NCI-H2081 treated with DMSO at 0.1 percent for 48 hours (cell line): Measurements from ENCODE around the gene MAP1B.

ENCODE experiments used
- DNase-seq: peaks from one replicate; lab custom pipeline; 2025; lab: John Stamatoyannopoulos, UW

Gene MAP1B

DNA sequence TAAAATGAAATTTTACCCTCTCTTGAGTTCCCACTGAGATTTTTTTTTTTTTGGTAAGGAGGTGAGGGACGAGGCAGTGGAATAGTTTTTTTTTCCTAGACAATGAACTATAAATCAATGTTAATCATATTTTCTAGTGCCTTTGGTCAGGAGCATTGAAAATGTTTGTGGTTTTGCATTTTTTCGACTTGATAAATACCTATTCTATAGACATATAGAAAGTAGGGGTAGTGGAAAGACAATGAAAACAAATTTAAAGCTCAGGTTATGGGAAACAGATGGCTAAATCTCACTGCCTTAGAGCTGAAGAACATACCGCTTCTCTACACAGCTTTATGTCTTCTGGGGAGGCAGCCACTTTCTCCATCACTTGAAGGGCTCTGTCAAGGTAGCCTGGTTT, 118.5 kb downstream of the MAP1B start:
- no peak for DNase-seq

DNA sequence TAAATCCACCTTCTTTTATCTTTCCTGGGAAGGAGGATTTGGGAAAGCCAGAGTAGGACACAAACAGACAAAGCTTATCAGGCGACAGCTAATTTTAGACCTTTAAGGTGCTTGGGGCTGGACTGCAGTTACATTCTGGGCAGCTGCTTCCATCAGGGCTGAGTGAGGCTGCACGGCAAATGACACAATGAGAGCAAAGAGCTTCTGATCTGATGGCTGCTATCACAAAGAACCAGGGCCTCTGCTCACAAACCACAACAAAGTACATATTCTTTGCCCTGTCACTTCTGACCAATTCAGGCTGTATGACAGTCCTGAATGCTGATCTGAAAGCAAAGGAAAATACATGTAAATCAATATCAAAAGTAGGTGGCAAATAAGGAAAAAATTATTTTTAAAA, 119.7 kb downstream of the MAP1B start:
- DNase-seq: no peak

DNA sequence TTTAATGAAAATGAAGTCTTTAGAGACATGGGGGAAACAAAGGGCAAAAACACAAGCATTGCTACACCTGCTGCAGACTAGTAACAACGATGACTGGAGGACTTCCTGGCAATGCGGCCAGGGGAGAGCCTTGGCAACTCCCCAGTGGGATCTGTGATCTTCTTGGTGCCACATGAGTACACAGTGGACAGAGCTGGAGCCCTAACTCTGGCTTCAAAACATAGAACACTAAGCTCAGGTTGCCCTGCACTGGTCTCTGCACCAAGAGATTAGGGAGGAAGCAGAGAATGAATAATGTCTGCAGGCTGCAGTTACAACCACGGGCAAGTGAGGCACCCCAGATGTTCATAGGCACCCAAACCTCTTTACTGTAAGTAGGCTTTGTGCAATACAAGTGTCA, 121.7 kb downstream of the MAP1B start:
- no peak for DNase-seq

DNA sequence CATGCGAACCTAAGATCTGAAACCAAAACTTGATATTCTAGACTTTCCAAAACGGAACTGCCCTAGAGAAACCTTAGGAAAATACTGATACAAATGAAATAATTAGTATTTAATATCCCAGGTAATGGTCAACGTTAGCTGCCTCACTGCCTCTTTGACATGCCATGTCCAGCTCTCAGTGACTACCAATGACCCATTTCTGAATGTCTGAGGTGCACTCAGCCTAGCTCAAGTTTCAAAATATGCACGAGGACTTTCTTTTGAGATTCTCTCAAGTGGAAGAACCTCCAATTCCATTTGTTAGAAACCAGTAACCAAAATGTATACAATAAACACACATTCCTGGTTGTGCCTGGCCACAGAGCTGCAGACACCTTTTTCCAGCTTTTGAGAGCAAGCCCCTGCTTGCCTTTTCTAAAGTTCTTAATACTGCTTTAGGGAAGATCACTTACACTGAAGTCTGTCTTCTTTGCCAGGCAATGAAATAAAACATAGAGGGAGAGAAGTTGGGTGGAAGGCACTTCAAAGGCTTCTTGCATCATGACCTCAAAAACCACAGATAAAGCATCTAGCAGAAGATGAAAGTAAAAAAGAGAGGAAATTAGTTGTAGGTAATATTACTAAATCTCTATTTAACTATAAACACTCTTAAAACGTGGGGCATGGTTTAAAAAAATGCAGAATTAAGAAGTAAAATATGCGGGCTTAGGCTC, 124.9 kb downstream of the MAP1B start:
- DNase-seq: no peak

DNA sequence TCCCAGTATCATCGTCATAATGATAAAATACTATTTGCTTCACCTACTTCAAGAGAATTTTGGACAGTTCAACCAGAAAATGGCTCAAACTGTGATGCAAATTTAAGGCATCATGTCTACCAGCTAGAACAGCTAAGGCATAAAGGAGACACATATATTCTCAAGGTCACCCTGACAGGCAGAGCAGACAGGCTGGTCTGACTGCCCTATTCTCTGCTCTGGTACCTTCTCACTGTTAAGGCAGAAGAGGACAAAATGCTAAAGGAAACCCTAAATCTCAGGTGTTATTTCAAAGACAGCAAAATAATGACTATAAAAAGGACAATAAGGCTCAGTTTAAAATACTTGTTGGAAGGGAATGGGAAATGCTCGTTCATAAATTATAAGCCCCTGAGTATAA, 125.6 kb downstream of the MAP1B start:
- DNase-seq: no peak

DNA sequence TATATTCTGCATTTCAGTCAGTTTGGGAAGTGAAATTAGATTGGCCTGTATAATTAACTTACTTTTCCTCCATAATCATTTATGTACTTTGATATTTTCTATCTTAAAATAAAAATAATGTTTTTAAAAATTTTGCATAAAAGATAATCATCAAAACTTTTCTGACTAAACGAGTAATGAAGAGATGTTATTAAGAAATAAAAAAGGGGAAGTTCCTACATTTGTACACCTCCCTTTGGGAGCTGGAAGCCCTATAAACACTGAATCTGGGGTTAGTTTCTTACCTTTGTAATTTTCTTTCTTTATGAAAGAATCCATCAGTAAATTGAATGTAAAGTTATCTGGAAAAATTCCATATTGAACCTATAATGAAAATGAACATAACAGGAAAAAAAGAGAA, 126.6 kb downstream of the MAP1B start:
- DNase-seq: no peak

DNA sequence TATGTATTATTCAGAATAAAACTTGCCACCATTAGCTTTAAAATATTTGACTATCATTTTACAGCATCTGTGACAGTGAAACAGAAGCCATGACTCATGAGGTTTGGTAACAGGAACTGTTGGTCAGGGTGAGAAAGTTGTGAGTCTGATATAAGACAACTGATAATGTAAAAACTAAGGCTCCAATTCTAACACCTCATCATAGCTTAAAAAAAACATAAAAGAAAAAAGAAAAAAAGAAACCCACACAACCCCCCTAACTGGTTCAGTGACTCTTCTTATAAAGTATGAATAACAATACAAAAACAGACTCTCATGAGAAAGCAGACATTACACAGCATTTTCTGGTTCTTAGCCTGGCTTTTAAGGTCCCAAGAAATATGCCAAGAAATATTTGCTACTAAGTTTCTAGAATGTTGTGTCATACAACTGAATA, 127.0 kb downstream of the MAP1B start:
- DNase-seq: no peak

DNA sequence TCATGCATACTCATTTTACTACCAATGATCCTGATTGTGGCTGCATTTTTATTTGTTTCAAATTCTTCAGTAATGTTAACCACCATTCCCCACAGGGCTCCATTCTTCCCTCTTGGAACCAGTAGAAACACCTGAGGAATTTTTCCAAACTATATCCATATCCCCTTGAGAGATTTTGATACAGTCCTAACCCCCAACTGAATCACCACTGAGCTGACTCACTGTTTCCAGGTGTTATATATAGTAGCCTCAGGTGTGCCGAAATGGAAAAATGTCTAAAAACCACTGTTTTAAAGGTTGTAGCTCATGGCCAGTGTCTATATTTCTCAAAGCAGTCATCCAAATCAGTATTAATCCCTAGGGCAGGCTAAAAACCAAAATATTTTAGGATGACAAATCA, 127.6 kb downstream of the MAP1B start:
- DNase-seq: no peak

DNA sequence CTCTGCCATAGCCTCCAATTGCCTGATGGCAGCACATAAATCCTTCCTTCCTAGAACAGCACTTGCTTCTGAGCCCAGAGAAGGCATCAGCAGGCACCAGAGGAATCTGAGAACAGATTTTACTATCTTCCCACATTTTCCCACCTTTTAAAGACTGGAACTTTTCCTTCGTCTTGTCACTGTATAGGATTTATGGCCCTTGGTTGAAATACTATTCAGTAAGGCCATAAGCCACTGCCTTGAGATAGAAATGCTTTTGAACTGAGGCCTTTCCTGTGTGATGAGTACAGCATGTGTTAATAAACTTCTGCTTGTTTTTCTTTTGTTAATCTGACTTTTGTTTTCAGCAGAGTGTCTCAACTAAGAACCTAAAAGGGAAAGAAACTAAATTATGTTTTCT, 128.4 kb downstream of the MAP1B start:
- no peak for DNase-seq

DNA sequence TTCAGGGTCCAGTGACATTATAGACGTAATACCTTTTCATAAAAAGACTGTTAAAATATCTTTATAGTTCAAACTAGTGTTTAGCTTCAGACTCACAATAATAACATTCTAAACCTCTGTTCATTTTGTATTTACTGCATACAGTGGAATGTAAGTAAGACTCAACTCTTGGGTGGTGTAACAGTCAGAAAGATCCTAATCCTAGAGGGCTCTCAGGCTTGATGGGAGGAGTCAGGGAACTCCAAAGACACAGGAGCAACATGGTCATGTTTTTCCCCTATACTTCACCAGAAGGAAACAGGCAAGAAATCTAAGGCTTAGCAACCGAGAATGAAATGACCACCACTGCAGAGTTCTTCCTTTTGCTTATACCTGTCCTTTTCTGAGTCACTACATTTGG, 130.1 kb downstream of the MAP1B start:
- DNase-seq: no peak

DNA sequence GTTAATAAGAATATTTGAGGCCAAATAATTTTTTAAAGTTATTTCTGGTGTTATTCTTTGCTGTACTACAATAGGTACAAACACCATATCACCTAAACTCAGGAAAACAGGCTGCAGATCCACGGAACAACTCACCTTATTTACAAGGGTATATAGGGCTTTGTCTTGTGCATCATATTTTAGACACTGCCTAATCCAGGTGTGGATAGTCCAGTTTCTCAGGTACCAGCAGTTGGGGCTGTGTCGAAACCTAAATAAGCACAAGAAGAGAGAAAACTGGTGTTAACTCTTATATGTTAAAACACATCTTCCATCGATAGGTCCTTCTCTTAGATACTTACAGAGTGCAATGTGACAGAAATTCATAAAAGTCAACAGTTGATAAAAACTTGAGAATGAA, 130.6 kb downstream of the MAP1B start:
- no peak for DNase-seq

DNA sequence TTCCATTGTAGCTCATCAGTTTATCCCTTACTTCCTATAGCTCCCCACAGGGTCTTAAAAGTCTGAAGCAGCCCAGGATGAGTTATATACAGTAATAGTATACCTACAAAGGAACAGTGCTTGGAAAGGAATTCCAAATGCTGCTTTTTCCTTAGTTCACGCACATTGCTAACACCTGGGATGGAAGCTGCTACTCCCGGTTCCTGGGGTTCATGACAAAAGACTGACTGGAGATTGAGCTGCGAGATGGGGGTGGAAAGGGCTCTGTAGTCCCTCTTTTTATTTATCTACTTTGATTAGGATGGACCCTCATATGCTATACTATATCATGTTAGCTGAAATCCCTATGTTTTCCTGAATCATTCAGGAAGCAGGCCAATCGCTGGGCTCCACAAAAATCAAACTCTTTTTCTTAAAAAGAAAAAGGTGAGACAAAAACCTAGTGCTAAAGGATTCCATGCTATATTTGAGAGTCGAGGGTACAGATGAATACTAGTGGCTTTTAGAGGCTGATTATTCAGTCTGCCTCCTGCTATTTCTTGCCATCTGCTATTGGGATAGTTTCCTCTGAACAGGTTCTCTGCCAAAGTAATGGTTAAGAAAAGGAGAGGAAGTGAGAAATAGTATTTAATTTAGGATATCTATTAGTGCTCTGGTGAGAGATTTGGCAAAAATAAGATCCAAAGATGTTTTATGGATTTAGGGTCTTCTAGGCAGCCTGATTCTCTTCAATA, 131.6 kb downstream of the MAP1B start:
- DNase-seq: no peak

DNA sequence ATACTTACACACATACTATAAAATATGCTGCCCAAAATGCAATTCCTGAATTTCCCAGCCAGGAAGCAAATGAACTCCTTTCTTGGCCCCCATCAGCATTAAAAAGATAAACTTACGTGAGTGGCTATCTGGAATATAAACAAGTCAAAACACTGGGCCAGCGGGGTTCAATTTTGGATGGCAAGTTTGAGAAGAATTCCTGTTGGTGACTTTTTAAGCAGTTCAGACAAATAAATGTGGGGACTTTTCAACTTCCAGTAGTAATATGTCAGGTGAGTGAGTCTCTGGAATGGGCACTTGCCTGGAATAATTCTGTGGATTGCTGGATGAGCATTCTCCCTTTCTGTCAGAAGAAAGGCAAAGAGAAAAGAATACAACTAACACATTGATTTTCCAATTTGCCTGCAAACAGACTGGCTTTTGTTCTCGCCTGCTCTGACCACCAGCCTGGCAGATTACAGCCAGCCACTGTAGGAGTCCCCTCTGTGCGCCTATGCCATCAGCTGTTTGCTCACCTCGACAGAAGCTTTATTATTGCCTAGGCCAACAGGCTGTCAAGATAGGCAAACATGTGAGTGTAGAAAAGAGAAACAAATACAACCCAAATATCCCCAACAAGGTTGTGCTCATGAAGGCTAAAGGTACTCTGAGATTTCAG, 134.2 kb downstream of the MAP1B start:
- DNase-seq: peak; percentile 49

DNA sequence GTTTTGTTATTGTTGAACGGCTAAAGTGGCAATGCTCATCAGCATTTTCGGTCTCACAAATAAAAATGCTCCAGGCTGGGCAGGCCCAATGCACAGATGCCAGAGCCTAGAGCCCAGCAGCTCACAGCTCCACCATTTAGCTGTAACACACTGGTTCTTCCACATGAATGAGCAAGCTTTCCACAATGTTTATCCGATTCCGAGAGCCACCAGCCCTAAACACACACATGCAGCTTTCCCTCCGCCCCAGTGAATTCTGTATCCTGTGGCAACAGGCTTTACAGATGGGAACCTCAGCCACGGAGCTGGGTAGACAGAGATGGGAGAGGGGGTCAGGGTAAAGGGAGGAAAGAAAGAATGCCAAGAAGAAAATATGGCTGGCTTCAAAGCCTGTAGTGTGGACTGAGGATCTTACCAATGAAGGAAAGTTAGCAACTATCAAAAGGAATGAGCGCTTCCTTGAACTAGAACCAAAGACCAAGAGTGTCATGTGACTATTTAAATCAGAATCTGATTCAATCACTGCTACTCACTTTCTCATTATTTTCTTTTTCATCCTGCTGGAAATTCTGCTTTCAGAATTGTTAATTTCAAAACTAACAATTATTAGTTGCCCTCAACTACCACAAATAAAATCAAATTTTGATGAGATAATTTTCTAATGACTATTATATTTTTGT, 135.7 kb downstream of the MAP1B start:
- DNase-seq: peak; percentile 30

DNA sequence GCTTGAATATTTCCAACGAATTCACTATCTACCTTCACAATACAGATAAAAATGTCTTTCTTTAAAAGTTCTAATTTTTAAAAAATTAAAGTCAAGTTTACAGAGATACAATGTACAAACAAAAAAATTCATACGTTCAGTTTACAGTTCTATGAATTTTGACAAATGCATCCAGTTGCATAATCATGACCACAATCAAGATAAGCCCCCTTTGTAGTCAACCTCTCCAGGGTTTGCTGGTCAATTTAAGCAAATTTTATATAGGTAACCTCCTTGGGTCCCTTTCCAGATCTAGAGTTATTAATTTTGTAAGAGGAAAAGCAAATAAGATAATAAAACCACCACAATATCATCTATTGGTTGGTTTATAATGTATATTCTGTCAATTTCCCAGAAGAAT, 136.4 kb downstream of the MAP1B start:
- DNase-seq: no peak

DNA sequence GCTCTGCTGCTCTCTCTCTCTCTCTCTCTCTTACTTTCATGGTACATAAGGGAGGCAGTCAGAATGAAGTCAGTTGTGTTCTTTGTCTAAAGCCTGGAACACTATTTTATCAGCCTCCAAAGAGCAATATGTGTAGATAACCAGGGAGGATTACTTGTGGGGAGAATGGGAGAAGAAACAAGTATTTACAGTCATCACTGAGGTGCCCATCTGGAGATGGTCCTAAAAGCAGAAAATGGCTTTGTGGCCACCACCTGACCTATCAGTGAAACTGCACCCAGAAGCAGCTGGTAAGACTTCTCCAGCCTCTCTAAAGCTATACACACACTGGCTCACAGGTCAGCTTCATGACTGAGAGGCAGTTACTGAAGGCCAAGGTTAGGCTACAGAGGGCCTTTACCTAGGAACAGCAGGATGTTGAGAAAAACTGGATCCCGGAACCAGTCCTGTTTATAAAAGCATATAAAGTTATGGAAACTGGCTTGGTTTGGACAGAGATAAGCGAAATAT, 137.6 kb downstream of the MAP1B start:
- DNase-seq: no peak

DNA sequence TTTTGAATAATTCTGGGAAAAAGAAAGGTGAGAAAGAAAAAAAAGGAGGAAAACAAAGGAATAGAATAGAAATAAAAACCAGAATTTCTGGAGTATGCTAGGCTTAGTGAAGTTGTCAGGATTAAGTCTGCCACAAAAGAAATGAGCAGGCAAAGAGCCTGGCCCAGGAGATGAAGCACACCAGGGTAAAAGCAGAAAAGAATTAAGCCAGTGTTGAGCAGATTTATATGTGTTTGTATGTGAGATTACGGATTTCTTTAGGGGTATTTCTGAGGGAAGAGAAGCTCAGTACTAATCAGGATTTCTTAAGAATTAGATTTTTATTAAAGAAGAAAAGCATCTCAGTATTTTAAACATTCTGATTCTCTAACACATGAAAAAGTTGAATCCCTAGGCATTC, 138.3 kb downstream of the MAP1B start:
- no peak for DNase-seq

DNA sequence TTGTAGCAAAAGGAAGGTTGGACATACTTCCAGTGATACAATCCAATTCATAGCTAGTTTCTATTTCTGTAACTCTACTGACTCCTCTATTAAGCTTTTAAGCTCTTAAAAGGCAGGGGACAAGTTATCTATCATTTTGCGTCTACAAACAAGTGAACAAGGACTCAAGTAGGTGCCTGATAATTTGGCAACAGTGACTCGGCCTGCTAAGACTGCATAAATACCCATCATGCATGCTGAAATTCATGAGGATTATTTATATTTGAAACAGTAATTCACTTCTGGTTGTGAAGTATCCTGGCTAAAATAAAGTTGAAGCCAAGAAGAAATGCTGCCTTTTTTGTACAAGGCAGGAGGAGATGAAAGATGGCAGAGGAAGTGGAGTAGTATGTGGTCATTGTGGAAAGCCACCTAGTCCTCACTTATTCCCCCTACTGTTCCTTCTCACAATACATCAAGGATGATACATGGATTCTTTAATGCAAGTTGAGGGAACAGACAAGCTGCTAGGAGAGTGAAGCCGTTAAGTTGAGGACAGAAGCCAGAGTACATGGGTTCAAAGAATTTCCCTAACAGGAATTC, 138.8 kb downstream of the MAP1B start:
- DNase-seq: no peak

DNA sequence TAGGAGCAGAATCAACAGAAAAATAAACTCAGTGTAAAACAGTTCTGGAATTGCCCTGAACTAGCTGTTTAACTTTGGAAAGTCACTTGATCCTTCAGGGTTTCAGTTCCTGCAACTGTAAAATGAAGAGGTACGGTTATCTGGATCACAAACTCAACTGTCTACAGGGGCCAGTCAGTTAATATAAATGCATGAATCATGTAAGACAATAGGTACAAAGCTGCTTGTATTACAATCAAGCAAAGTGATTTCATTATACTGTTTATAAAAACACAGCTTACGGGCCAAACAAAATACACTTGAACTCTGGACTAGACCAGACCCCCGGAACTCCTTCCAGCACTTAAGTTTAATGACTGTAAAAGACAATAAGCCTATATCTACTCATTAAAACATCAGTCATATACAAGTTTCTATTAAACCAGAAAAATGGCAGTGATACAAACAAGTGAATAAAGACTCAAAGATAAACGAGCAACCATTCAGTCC, 139.7 kb downstream of the MAP1B start:
- DNase-seq: no peak

DNA sequence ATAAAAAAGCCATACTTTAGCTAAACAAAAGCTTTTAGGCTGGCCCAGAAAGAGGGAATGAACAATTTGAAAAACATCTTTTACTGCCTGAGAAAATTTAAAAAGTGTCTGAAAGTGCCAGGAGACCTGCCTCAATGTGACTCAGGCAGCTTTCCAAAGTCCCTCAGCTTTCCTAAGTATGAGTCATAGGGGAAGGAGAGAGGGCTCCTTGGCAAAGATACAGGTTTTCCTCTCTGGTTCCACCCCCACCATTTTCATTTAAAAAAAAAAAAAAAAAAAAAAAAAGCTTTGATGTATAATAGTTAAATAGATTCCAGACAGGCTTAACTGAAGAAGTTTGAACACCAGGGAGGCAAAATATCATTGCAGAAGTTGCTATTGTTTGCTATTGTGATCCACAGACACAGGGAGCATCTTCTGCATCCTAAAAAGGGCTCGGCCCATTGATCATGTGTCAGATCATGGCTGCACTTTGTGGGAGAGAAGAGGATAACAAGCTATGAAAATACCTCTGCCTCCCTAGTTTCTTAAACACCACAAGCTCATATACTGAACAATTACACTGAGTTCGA, 141.2 kb downstream of the MAP1B start:
- no peak for DNase-seq

DNA sequence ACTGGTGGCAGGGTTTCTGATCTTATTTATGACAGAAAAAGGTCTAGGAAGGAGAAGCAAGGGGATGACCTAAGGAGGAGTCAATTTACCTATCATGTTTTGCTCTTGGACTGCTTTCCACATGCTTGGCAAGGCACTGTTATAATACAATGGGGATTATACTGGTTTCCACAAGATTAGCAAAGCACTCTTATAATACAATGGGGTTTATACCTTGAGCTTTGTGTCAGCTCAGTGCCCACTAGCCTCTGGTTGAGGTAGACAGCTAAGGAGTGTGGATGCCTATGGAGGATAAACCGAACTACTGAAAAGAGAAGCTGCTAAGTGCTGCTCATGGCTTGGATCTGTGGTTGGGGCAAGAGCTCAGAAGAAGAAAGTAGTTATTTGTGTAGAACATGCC, 144.1 kb downstream of the MAP1B start:
- DNase-seq: no peak

DNA sequence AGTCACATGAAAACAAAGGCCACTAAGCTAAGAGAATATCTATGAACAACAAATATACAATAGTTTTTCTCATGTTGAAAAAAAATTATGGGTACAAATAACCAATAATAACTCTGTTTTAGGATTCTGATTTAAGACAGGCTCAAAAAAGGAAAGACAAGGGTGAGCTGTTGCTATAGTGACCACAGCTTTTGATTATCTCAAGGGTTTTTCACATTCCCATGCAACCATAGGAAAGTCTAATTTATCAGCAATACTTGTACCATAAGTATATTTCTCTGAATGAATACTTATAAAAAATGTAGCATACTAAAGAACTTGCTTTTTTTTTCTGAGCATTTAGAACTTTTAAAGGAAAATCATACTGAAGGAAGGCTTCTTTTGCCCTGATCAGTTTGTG, 144.7 kb downstream of the MAP1B start:
- no peak for DNase-seq
